Measurements from ENCODE around the gene BCL10. TPM values are rescaled to one million over a fixed set of nuclear protein-coding genes. Genes with fewer than 3 reads are reported as not detected.

Gene BCL10
- total and polyA plus RNA-seq, 2 of the 8 experiments (the other 6 are each of a cell fraction or from before 2014, with no cell fraction given): 7.4 to 29.6 TPM

GRCh38 chr1:85276978-85277639 is 677 bp upstream of the BCL10 start (continued):
- no peak for TF ChIP-seq CHD7 (IDR thresholded peaks at IDR 0.05; ENCODE audit: insufficient replicate concordance, low read length)
- no peak for TF ChIP-seq MAFK (IDR thresholded peaks at IDR 0.05; ENCODE audit: low read depth, low read length)
- no peak for TF ChIP-seq SIX5 (IDR thresholded peaks at IDR 0.05; ENCODE audit: low read depth, low read length)
- no peak for TF ChIP-seq NRF1 (IDR thresholded peaks at IDR 0.05; ENCODE audit: low read depth, low read length)
- no peak for TF ChIP-seq NANOG (IDR thresholded peaks at IDR 0.05; ENCODE audit: insufficient read depth, low read depth, low read length, poor library complexity, severe bottlenecking)
- no peak for TF ChIP-seq GABPA (IDR thresholded peaks at IDR 0.05; ENCODE audit: borderline replicate concordance, insufficient read depth, low read length)

All from H1 (cell line).